ENCODE results near the gene RFC2.

The RFC2 gene

GRCh38 chr7:74290553-74290950 is 36.4 kb upstream of the RFC2 start:
- H3K4me3 ChIP-seq (ENCODE audit: low read depth, low read length) = peak overlapping the region; percentile 78
- no peak overlapping the region for H3K27ac ChIP-seq (ENCODE audit: low read depth, low read length)
- 0 out of 2 replicates have a peak overlapping the region, but pooled peaks have one; percentile 62 for H3K9ac ChIP-seq (ENCODE audit: low read depth, low read length)
- H3K9me3 ChIP-seq (ENCODE audit: control insufficient read depth, insufficient read depth, low read length) = no peaks in the 10 kb centered on the region
- peaks cover 35% of the 10 kb centered on the region for H3K4me1 ChIP-seq (ENCODE audit: control insufficient read depth, insufficient read depth, low read length)
- H3K36me3 ChIP-seq (ENCODE audit: control insufficient read depth, insufficient read depth, low read length) = no peaks in the 10 kb centered on the region
- H3K27me3 ChIP-seq (ENCODE audit: control insufficient read depth, insufficient read depth, low read length) = peaks cover 16% of the 10 kb centered on the region; the same call in 1 of the 2 replicates

GRCh38 chr7:74289659-74290552 is 35.7 kb upstream of the RFC2 start:
- H3K27ac ChIP-seq (ENCODE audit: low read depth, low read length) = peak overlapping the region; percentile 40
- H3K9me3 ChIP-seq (ENCODE audit: control insufficient read depth, insufficient read depth, low read length) = no peaks in the 10 kb centered on the region
- no peaks in the 10 kb centered on the region for H3K36me3 ChIP-seq (ENCODE audit: control insufficient read depth, insufficient read depth, low read length)
- peaks cover 37% of the 10 kb centered on the region for H3K4me1 ChIP-seq (ENCODE audit: control insufficient read depth, insufficient read depth, low read length)
- peak overlapping the region; percentile 78 for H3K4me3 ChIP-seq (ENCODE audit: low read depth, low read length)
- peak overlapping the region; percentile 69; the same call in 1 of the 2 replicates for H3K9ac ChIP-seq (ENCODE audit: low read depth, low read length)
- peaks cover 16% of the 10 kb centered on the region; the same call in 1 of the 2 replicates for H3K27me3 ChIP-seq (ENCODE audit: control insufficient read depth, insufficient read depth, low read length)

GRCh38 chr7:74289018-74289658 is 34.9 kb upstream of the RFC2 start, which contains the start of gene CLIP2:
Gene CLIP2, plus strand, starts transcription at chr7:74289407. Its CDS starts 28,140 bp downstream, at chr7:74317547.
- H3K9me3 ChIP-seq (ENCODE audit: control insufficient read depth, insufficient read depth, low read length) = no peaks in the 10 kb centered on the region
- peaks cover 32% of the 10 kb centered on the region for H3K4me1 ChIP-seq (ENCODE audit: control insufficient read depth, insufficient read depth, low read length)
- peak within 1 kb of the TSS; percentile 40 for H3K27ac ChIP-seq (ENCODE audit: low read depth, low read length)
- H3K36me3 ChIP-seq (ENCODE audit: control insufficient read depth, insufficient read depth, low read length) = no peaks in the 10 kb centered on the region
- H3K9ac ChIP-seq (ENCODE audit: low read depth, low read length) = peak within 1 kb of the TSS; percentile 69; the same call in 1 of the 2 replicates
- H3K27me3 ChIP-seq (ENCODE audit: control insufficient read depth, insufficient read depth, low read length) = peaks cover 16% of the 10 kb centered on the region; the same call in 1 of the 2 replicates
- peak within 1 kb of the TSS; percentile 78 for H3K4me3 ChIP-seq (ENCODE audit: low read depth, low read length)

GRCh38 chr7:74288034-74288881 is 34.1 kb upstream of the RFC2 start:
- Histone ChIP-seq H3K36me3 (ENCODE audit: control insufficient read depth, insufficient read depth, low read length) (no peaks in the 10 kb centered on the region), H3K4me3 (ENCODE audit: low read depth, low read length) (peak overlapping the region; percentile 68; the same call in 1 of the 2 replicates), H3K4me1 (ENCODE audit: control insufficient read depth, insufficient read depth, low read length) (peaks cover 27% of the 10 kb centered on the region), H3K9me3 (ENCODE audit: control insufficient read depth, insufficient read depth, low read length) (no peaks in the 10 kb centered on the region), H3K27me3 (ENCODE audit: control insufficient read depth, insufficient read depth, low read length) (peaks cover 16% of the 10 kb centered on the region; the same call in 1 of the 2 replicates), H3K9ac (ENCODE audit: low read depth, low read length) (no peak overlapping the region), H3K27ac (ENCODE audit: low read depth, low read length) (no peak overlapping the region)

- Histone ChIP-seq H3K27ac (ENCODE audit: low read depth, low read length) (no peak overlapping the region), H3K9me3 (ENCODE audit: control insufficient read depth, insufficient read depth, low read length) (no peaks in the 10 kb centered on the region), H3K4me1 (ENCODE audit: control insufficient read depth, insufficient read depth, low read length) (peaks cover 23% of the 10 kb centered on the region; the same call in 1 of the 2 replicates), H3K36me3 (ENCODE audit: control insufficient read depth, insufficient read depth, low read length) (no peaks in the 10 kb centered on the region), H3K27me3 (ENCODE audit: control insufficient read depth, insufficient read depth, low read length) (peaks cover 16% of the 10 kb centered on the region; the same call in 1 of the 2 replicates), H3K9ac (ENCODE audit: low read depth, low read length) (no peak overlapping the region), H3K4me3 (ENCODE audit: low read depth, low read length) (no peak overlapping the region)
These were observed 33.3 kb upstream of the RFC2 start for GRCh38 chr7:74287303-74288033.

GRCh38 chr7:74286131-74286530 is 31.9 kb upstream of the RFC2 start:
- no peak overlapping the region for H3K9ac ChIP-seq (ENCODE audit: low read depth, low read length)
- peaks cover 20% of the 10 kb centered on the region; the same call in 1 of the 2 replicates for H3K4me1 ChIP-seq (ENCODE audit: control insufficient read depth, insufficient read depth, low read length)
- H3K9me3 ChIP-seq (ENCODE audit: control insufficient read depth, insufficient read depth, low read length) = no peaks in the 10 kb centered on the region
- no peak overlapping the region for H3K4me3 ChIP-seq (ENCODE audit: low read depth, low read length)
- H3K36me3 ChIP-seq (ENCODE audit: control insufficient read depth, insufficient read depth, low read length) = no peaks in the 10 kb centered on the region
- peaks cover 16% of the 10 kb centered on the region; the same call in 1 of the 2 replicates for H3K27me3 ChIP-seq (ENCODE audit: control insufficient read depth, insufficient read depth, low read length)
- no peak overlapping the region for H3K27ac ChIP-seq (ENCODE audit: low read depth, low read length)

GRCh38 chr7:74284781-74285259 is 30.6 kb upstream of the RFC2 start:
- H3K4me1 ChIP-seq (ENCODE audit: control insufficient read depth, insufficient read depth, low read length) = peaks cover 17% of the 10 kb centered on the region; the same call in 1 of the 2 replicates
- no peak overlapping the region for H3K4me3 ChIP-seq (ENCODE audit: low read depth, low read length)
- H3K36me3 ChIP-seq (ENCODE audit: control insufficient read depth, insufficient read depth, low read length) = no peaks in the 10 kb centered on the region
- H3K9me3 ChIP-seq (ENCODE audit: control insufficient read depth, insufficient read depth, low read length) = no peaks in the 10 kb centered on the region
- peaks cover 10% of the 10 kb centered on the region; the same call in 1 of the 2 replicates for H3K27me3 ChIP-seq (ENCODE audit: control insufficient read depth, insufficient read depth, low read length)
- H3K9ac ChIP-seq (ENCODE audit: low read depth, low read length) = no peak overlapping the region
- peak overlapping the region; percentile 77 for H3K27ac ChIP-seq (ENCODE audit: low read depth, low read length)

GRCh38 chr7:74283858-74284447 is 29.8 kb upstream of the RFC2 start:
- no peak overlapping the region for H3K9ac ChIP-seq (ENCODE audit: low read depth, low read length)
- no peak overlapping the region for H3K27ac ChIP-seq (ENCODE audit: low read depth, low read length)
- peaks cover 9% of the 10 kb centered on the region; the same call in 1 of the 2 replicates for H3K27me3 ChIP-seq (ENCODE audit: control insufficient read depth, insufficient read depth, low read length)
- H3K9me3 ChIP-seq (ENCODE audit: control insufficient read depth, insufficient read depth, low read length) = no peaks in the 10 kb centered on the region
- peaks cover 23% of the 10 kb centered on the region; the same call in 1 of the 2 replicates for H3K4me1 ChIP-seq (ENCODE audit: control insufficient read depth, insufficient read depth, low read length)
- no peak overlapping the region for H3K4me3 ChIP-seq (ENCODE audit: low read depth, low read length)
- no peaks in the 10 kb centered on the region for H3K36me3 ChIP-seq (ENCODE audit: control insufficient read depth, insufficient read depth, low read length)

GRCh38 chr7:74282748-74283459 is 28.7 kb upstream of the RFC2 start:
- no peaks in the 10 kb centered on the region for H3K9me3 ChIP-seq (ENCODE audit: control insufficient read depth, insufficient read depth, low read length)
- no peaks in the 10 kb centered on the region for H3K27me3 ChIP-seq (ENCODE audit: control insufficient read depth, insufficient read depth, low read length)
- no peaks in the 10 kb centered on the region for H3K36me3 ChIP-seq (ENCODE audit: control insufficient read depth, insufficient read depth, low read length)
- H3K4me1 ChIP-seq (ENCODE audit: control insufficient read depth, insufficient read depth, low read length) = peaks cover 15% of the 10 kb centered on the region; the same call in 1 of the 2 replicates
- H3K9ac ChIP-seq (ENCODE audit: low read depth, low read length) = no peak overlapping the region
- H3K4me3 ChIP-seq (ENCODE audit: low read depth, low read length) = no peak overlapping the region
- peak overlapping the region; percentile 59 for H3K27ac ChIP-seq (ENCODE audit: low read depth, low read length)

Measured in HUES48 (cell line).